Measurements from ENCODE around the gene TAC3. TPM values are rescaled to one million over a fixed set of nuclear protein-coding genes. Genes with fewer than 3 reads are reported as not detected.

The TAC3 gene
- total and polyA plus RNA-seq, 2 donors from 2014 or later, result not detected

GRCh38 chr12:57051011-57051410 lies 34.7 kb upstream of the TAC3 start:
- no peak for FAIRE-seq
- H3K4me1 ChIP-seq (ENCODE audit: control insufficient read depth in 2 of 3, insufficient read depth in 2 of 3, low read depth in 1 of 3, low read length in 3 of 3), result no peaks in the 10 kb centered on the region
- H3K9ac ChIP-seq (ENCODE audit: low read length in 3 of 3), result no peak overlapping the region
- no peak for TF ChIP-seq CTCF (IDR thresholded peaks at IDR 0.05; ENCODE audit: borderline replicate concordance, extremely low read depth, insufficient read depth)
- DNase-seq, result no peak
- H3K4me3 ChIP-seq (ENCODE audit: low read length in 3 of 3), result no peak overlapping the region
- no peaks in the 10 kb centered on the region for H3K9me3 ChIP-seq (ENCODE audit: control insufficient read depth in 2 of 3, insufficient read depth in 1 of 3, low read length in 3 of 3)
- intact Hi-C loops (cut with DNase I), result no loop called here
- H3K36me3 ChIP-seq (ENCODE audit: control insufficient read depth in 2 of 3, insufficient read depth in 3 of 3, low read length in 3 of 3), result no peaks in the 10 kb centered on the region
- H3K27me3 ChIP-seq (ENCODE audit: control insufficient read depth, insufficient read depth, low read length), result no peaks in the 10 kb centered on the region
- H3K27ac ChIP-seq (ENCODE audit: low read depth in 2 of 2, low read length in 2 of 2), result no peak overlapping the region

- no peak for TF ChIP-seq CTCF (IDR thresholded peaks at IDR 0.05; ENCODE audit: borderline replicate concordance, extremely low read depth, insufficient read depth)
- no peak within 1 kb of the TSS for H3K9ac ChIP-seq (ENCODE audit: low read length in 3 of 3)
- no peaks in the 10 kb centered on the region for H3K4me1 ChIP-seq (ENCODE audit: control insufficient read depth in 2 of 3, insufficient read depth in 2 of 3, low read depth in 1 of 3, low read length in 3 of 3)
- no peaks in the 10 kb centered on the region for H3K27me3 ChIP-seq (ENCODE audit: control insufficient read depth, insufficient read depth, low read length)
- no peaks in the 10 kb centered on the region for H3K36me3 ChIP-seq (ENCODE audit: control insufficient read depth in 2 of 3, insufficient read depth in 3 of 3, low read length in 3 of 3)
- H3K27ac ChIP-seq (ENCODE audit: low read depth in 2 of 2, low read length in 2 of 2), result no peak within 1 kb of the TSS
- H3K9me3 ChIP-seq (ENCODE audit: control insufficient read depth in 2 of 3, insufficient read depth in 1 of 3, low read length in 3 of 3), result no peaks in the 10 kb centered on the region
- DNase-seq (peak in 1 of 5 donors; percentile 23), FAIRE-seq (no peak)
- intact Hi-C loops (cut with DNase I), result no loop called here
- no peak within 1 kb of the TSS for H3K4me3 ChIP-seq (ENCODE audit: low read length in 3 of 3)
Measured at GRCh38 chr12:57049890-57050289, 33.6 kb upstream of the TAC3 start, which contains the start of gene MYO1A. MYO1A (minus strand) TSS chr12:57050129; CDS start chr12:57048323, 1,806 bp downstream.

- no peaks in the 10 kb centered on the region for H3K27me3 ChIP-seq (ENCODE audit: control insufficient read depth, insufficient read depth, low read length)
- FAIRE-seq (no peak), DNase-seq (no peak)
- no peaks in the 10 kb centered on the region for H3K4me1 ChIP-seq (ENCODE audit: control insufficient read depth in 2 of 3, insufficient read depth in 2 of 3, low read depth in 1 of 3, low read length in 3 of 3)
- H3K36me3 ChIP-seq (ENCODE audit: control insufficient read depth in 2 of 3, insufficient read depth in 3 of 3, low read length in 3 of 3), result no peaks in the 10 kb centered on the region
- intact Hi-C loops (cut with DNase I), result no loop called here
- no peak overlapping the region for H3K9ac ChIP-seq (ENCODE audit: low read length in 3 of 3)
- no peak overlapping the region for H3K27ac ChIP-seq (ENCODE audit: low read depth in 2 of 2, low read length in 2 of 2)
- no peak for TF ChIP-seq CTCF (IDR thresholded peaks at IDR 0.05; ENCODE audit: borderline replicate concordance, extremely low read depth, insufficient read depth)
- H3K4me3 ChIP-seq (ENCODE audit: low read length in 3 of 3), result no peak overlapping the region
- H3K9me3 ChIP-seq (ENCODE audit: control insufficient read depth in 2 of 3, insufficient read depth in 1 of 3, low read length in 3 of 3), result no peaks in the 10 kb centered on the region
Measured at GRCh38 chr12:57049119-57049446, 32.8 kb upstream of the TAC3 start.

- Histone ChIP-seq H3K27me3 (ENCODE audit: control insufficient read depth, insufficient read depth, low read length) (no peaks in the 10 kb centered on the region), H3K9ac (ENCODE audit: low read length in 3 of 3) (no peak overlapping the region), H3K27ac (ENCODE audit: low read depth in 2 of 2, low read length in 2 of 2) (no peak overlapping the region), H3K4me3 (ENCODE audit: low read length in 3 of 3) (no peak overlapping the region), H3K36me3 (ENCODE audit: control insufficient read depth in 2 of 3, insufficient read depth in 3 of 3, low read length in 3 of 3) (no peaks in the 10 kb centered on the region), H3K4me1 (ENCODE audit: control insufficient read depth in 2 of 3, insufficient read depth in 2 of 3, low read depth in 1 of 3, low read length in 3 of 3) (no peaks in the 10 kb centered on the region), H3K9me3 (ENCODE audit: control insufficient read depth in 2 of 3, insufficient read depth in 1 of 3, low read length in 3 of 3) (no peaks in the 10 kb centered on the region)
- intact Hi-C loops (cut with DNase I), result no loop called here
- TF ChIP-seq CTCF (IDR thresholded peaks at IDR 0.05; ENCODE audit: borderline replicate concordance, extremely low read depth, insufficient read depth), result no peak
- no peak for FAIRE-seq
- DNase-seq, result no peak
Measured at GRCh38 chr12:57048423-57049118, 32.2 kb upstream of the TAC3 start.

Data from kidney (tissue), 14 donors.